Lung microvascular endothelial cell (primary cell): ENCODE measurements around the gene VPS26B. TPM values are rescaled to one million over a fixed set of nuclear protein-coding genes. Genes with fewer than 3 reads are reported as not detected.
"Not testable (repeated sequence)": the region's sequence is repeated elsewhere in the genome, so short reads cannot be mapped to it uniquely, and the experiment has no call there.

Experiments
- DNase-seq, 2 donors: peaks; one replicate each; pipeline versions ENCODE4 v3.0.0 to v3.0.0-alpha.2; 2010; ENCODE audit warnings: low read depth in 2 of 2
- total RNA-seq: library from RNA; depleted of rRNA; stranded (reverse); fragments of >200 nt; gene quantifications from 2 replicates; pipeline ENCODE4 v1.2.1, GENCODE V29; 2014

VPS26B gene
- total RNA-seq = 21.1 and 22.6 TPM in 2 replicates

DNA sequence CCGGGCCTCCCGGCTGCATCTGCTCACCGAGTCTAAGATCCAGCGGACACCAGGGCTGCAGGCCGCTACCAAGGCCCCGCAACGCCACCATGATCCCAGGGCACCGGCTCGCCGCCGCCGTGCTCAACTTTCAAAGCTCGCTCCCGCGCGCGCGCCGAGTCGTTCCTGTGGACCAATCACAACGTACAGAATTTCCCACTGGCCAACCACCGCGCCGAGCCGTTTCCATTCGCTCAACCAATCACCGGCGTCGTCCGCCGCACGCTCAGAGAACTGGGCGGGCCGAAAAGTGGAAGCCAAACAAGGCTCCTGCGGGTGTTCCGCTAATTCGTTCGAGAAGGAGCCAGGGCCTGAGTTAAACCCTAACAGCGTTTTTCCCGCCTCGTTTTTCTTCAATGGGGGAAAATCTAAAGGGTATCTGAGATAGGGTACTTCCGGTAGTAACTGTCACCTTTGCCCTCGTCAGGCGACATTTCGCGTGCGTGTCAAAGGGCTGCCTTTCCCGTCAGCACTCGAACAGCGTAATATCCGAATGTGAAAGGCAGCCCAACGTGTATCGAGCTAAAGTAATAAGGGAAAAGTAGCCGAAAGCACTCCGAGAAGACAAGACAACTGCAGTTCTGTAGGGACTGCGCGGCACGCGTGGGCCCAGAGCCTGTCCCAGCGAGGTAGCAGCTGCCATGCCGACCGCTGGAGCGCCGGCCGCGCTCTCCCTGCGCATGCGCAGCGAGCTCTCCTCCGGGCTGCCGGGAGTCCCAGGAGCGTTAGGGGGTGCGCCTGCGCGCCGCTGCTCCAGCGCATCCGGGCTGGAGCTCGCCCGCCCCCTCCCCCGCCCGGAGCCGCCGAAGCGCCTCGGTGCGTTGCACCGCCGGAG, at the start of gene VPS26B, which contains the start of gene NCAPD3:
Gene VPS26B (plus strand): TSS at position 836 of the 874 bp plus-strand sequence. CDS start 452 bp downstream, outside the sequence.
Gene NCAPD3 (minus strand): TSS at position 132 of the 874 bp plus-strand sequence. CDS start 41 bp downstream, at position 91.
- DNase-seq = peak; percentile 97 to 98

DNA sequence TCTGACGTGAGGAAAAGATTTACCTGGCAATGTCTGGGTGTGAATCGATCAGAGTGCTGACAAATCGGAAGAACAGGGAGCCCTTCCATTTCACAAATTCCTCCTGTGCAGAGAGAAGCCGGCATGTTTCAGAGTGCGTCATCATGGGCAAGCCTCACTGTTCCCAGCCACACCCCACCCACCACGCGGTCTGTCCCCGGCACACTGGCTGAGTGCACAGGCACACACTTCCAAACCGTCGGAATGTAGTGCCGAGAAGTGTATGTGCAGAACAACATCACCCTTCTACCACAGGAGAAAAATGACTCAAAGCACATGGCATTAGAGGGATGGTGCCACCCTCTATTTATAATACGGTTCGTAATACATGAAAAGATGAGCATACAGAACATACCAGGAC, 48.2 kb upstream of the VPS26B start:
- no peak for DNase-seq

DNA sequence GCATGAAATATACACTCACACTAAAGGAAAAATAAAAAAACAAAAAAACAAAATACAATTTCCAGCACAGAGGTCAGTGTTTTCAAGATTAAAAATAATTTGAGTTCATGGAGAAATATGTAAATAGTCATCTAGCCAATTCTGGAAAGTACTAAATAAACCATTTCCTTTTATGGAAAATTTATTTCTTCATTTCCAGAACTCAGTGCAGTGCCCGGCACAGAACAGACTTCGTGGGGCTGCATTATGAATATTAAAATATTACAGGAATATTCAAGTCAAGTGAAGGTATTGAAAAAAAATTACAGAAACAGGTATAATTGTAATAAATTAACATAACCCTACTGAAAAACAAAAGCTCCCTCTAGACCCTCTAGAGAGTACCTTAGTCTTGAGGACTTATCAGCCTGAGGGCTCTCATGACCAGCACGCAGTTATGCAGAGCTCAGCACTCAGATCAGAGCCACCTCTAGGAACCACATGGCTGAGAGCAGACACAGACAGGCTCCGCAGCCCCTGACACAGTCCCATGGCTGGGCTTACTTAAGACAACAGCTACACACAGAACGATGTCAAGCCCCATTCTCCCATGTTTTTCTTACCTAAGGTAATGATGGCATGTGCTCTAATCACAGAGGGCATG, 46.3 kb upstream of the VPS26B start:
- no peak for DNase-seq

GRCh38 chr11:134181707-134182106, 42.8 kb upstream of the VPS26B start:
- no peak for DNase-seq

GRCh38 chr11:134188092-134188491, 36.4 kb upstream of the VPS26B start:
- DNase-seq = not testable (repeated sequence)

- DNase-seq = no peak
Observed at GRCh38 chr11:134196756-134197155, 27.7 kb upstream of the VPS26B start.

DNA sequence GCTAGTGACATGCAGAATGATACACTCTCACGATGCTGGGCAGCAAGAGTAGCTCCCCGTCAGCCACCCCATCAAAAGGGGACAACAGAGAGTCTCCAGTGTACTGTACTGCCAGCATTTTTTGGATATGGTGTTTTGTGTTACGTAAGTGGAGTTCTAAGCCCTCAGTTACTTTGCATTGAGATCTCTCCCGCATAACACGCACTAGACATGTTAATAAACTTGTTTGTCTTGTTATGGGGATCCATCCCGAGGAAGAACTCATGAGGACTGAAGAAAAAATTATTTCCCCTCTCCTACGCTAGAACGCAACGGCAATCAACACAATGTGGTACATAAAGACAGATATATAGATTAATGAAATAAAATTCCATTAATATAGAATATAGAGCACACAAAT, 24.9 kb upstream of the VPS26B start:
- DNase-seq = no peak

DNA sequence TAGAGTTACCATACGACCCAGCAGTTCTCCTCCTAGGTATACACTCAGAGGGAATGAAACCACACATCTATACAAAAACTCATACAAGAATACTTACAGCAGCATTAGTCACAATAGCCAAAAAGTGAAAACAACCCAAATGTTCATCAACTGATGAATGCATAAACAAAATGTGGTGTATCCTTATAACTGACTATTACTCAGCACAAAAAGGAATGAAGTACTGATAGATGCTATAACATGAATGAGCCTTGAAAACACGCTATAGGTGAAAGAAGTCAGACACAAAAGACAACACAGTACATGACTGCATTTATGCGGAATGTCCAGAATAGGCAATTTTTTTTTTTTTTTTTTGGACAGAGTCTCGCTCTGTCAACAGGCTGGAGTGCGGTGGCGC, 23.8 kb upstream of the VPS26B start:
- no peak for DNase-seq

DNA sequence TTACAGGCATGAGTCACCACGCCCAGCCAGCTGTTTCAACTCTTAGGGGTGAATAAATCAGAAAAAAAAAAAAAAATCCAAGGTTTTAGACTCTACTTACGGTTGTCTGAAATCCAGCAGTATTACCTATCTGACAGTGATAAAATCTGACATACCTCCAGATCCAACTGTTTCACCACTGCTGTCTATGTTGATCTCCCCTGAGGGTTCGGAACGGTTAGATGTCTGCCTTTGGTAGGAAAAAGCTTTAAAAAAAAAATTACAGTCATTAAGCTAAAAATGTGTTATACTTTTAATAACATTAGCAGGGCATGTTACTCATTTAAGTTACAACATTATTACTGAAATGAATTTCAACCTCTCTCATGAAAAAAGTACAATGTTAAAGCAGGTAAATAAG, 21.8 kb upstream of the VPS26B start:
- no peak for DNase-seq

DNA sequence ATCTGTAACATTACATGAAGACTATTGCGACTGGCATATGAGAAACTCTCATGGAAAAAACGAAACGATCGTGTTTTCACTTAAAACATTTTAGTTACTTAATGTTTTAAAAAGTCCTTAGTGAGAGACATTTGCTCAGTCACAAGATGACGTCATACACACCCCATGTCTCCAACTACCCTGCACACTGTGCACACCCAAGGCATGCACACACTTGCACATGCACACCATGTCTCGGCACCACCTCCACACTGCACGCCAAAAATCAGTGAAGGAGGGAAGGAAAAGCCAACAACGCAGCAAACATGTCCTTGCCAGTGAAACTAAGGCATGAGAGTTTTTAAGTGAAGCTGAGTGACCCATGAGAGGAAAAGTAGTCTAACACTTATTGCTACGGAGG, 18.7 kb upstream of the VPS26B start:
- DNase-seq = no peak

GRCh38 chr11:134206185-134206584, 18.3 kb upstream of the VPS26B start:
- DNase-seq = no peak

DNA sequence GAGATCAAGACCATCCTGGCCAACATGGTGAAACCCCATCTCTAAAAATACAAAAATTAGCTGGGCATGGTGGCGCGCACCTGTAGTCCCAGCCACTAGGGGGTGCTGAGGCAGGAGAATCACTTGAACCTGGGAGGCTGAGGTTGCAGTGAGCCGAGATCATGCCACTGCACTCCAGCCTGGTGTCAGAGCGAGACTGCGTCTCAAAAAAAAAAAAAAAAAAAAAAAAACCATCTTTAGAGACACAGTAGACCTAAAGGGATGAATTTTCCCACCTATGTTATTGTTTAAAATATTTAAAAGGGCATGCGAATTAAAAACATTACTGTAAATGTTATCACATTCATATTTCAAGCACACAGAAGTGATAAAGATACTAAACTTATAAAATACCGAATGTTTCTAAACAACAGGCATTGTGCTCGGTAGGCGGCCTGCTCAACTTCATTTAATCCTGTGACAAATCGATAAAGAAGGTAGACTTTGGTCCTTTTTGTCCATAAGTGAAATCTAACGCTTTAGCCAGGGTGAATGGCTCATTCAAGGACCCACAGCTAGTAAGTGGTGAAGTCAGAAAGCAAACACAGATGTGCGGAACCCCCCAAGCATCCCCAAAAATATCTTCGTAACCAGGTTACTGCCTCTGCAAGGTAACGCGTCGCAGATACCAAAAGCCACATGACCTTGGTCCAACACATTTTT, 16.8 kb upstream of the VPS26B start:
- peak; percentile 42 to 54 for DNase-seq

DNA sequence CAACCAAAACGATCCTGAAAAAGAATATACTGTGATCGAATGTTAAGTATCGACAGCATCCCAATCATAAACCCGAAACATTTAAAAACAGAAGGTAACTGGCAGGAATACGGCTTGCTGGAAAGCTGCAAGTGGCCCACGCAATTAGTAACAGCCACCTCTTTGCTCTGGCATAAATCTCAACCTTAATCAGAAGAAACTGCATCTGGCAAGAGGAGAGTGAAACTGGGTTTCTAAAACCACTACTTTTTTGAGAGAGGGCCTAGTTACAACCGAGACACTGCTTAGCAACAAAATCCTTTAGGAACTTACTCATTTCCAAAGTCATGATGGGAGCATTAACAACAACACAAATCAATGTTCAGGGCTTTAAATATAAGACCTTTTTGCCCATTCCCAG, 8.6 kb upstream of the VPS26B start:
- DNase-seq = no peak

GRCh38 chr11:134216816-134217215, 7.7 kb upstream of the VPS26B start:
- DNase-seq = no peak

- peak in 1 of 2 donors; percentile 4 for DNase-seq
Observed at GRCh38 chr11:134223121-134223520, 1.4 kb upstream of the VPS26B start.

GRCh38 chr11:134224710-134225664, 516 bp downstream of the VPS26B start:
- DNase-seq = peak; percentile 25 to 68

DNA sequence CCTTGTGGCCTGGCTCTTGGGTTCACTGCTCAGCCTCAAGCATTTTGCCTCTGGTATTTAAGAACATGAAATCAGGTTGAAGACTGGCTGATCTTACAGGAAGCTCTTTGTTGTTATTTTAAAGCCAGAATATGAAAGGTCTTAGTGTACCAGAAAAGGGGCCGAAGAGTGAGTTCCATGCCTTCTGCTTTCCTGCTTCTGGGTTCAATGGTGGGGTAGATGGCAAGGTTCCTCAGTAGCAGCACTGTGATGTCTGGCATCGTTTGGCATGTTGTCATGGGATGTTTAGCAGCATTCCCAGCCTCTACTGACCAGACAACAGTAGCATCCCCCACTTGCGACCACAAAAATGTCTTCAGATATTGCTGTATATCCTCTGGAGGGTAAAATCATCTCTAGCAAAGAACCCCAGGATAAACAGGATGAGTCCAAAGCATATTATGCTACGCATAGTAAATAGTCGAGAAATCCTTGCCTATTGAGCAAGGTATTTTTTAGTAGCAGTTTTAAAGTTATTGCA, 2.4 kb downstream of the VPS26B start:
- no peak for DNase-seq

- DNase-seq = no peak
Observed at GRCh38 chr11:134228625-134229024, 4.2 kb downstream of the VPS26B start.

GRCh38 chr11:134229126-134229790, 4.8 kb downstream of the VPS26B start:
- DNase-seq = no peak

DNA sequence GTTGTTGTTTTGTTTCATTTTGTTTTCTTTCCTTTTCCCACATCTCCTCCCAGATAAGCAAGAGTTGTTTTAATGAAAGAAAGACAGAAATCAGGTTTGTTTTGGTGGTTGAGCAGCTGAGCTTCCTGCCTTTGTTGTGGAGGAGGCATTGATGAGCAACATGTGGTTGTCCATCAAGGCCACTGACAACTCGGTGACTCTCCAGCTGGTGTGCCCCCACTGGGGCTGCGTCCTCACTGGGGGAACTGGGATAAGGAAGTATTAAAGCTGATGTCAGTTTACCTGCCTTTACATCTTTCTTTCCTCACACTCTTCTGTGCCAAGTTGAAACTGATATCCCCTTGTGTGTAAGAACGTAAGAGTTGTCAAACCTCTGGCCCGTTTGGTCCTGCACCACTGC, 5.9 kb downstream of the VPS26B start:
- peak; percentile 20 to 31 for DNase-seq
